OCI-LY3 (cell line): Measurements from ENCODE around the gene MYO1F.

Experiments
- EZH2phosphoT487 ChIP-seq: fragments of 200-600 bp; shearing (Covaris generic); IDR thresholded peaks from 2 replicates; pipeline ENCODE4 v1.6.1; 2018; ENCODE audit warnings: antibody characterized with exemption, mixed run types, low read depth
- TF ChIP-seq, protein P1 (sequence below): fragments of 200-600, 300-600 bp; sonication (generic); IDR thresholded peaks from 2 replicates; pipeline ENCODE4 v1.5.1; 2014; ENCODE audit warnings: antibody characterized with exemption, low read length, low read depth

DNA sequence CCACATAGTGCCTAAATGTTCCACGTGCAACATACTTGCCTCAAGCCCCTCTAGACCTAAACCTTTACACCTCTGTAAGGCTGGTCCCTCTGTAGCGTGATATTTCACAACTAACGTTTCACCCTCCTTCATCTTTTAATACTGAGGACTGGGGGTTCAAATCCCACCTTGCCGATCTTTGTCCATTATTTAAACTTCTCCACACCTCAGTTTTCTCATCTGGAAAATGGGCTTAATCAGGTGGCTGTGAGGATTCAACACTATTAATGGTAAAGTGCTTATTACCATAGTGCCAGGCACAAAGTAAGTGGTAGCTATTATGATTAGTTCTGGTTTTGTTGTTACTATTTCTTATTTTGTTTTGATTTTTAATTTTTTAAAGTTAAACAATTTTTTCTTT is 40.7 kb upstream of the MYO1F start:
- TF ChIP-seq, protein P1, sequence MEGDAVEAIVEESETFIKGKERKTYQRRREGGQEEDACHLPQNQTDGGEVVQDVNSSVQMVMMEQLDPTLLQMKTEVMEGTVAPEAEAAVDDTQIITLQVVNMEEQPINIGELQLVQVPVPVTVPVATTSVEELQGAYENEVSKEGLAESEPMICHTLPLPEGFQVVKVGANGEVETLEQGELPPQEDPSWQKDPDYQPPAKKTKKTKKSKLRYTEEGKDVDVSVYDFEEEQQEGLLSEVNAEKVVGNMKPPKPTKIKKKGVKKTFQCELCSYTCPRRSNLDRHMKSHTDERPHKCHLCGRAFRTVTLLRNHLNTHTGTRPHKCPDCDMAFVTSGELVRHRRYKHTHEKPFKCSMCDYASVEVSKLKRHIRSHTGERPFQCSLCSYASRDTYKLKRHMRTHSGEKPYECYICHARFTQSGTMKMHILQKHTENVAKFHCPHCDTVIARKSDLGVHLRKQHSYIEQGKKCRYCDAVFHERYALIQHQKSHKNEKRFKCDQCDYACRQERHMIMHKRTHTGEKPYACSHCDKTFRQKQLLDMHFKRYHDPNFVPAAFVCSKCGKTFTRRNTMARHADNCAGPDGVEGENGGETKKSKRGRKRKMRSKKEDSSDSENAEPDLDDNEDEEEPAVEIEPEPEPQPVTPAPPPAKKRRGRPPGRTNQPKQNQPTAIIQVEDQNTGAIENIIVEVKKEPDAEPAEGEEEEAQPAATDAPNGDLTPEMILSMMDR, result no peak
- TF ChIP-seq EZH2phosphoT487, result no peak
